ENCODE measurements around the gene BMERB1. TPM values are rescaled to one million over a fixed set of nuclear protein-coding genes. Genes with fewer than 3 reads are reported as not detected.
A peak's percentile ranks its signal among the peaks of the same experiment; 100 is the strongest.

The BMERB1 gene
- polyA plus RNA-seq, 10 donors, result 19.2 to 29.5 (median 24.3) TPM

DNA sequence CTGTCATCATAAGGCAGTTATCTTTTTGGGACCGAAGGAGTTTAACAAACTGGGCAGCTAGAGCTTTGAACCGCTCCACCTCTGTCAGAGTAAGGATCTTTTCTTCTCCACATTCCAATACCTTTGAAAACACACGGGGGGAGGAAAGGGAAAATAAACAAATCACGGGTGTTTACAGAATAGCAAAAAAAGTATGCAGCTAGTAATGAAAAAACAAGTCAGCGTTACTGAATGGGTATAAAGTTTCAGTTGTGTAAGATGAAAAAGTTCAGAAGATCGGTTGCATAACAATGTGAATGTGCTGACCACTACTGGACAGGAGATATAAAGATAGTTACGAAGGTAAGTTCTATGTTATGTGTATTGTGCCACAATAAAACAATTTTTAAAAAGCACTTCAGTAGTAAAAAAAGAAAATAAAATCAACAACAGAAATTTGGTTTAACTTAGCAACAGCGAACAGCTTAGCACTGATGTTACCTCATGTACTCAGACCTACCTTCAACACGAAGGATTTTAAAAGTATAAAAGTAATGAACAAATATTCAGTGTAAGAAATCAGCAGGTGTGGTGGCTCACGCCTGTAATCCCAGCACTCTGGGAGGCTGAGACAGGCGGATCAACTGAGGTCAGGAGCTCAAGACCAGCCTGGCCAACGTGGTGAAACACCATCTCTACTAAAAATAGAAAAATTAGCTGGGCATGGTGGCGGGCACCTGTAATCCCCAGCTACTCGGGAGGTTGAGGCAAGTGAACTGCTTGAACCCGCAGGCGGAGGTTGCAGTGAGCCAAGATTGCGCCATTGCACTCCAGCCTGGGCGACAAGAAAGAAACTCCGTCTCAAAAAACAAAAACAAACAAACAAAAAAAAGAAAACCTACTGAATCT is 174.3 kb downstream of the BMERB1 start:
- DNase-seq, result no peak

DNA sequence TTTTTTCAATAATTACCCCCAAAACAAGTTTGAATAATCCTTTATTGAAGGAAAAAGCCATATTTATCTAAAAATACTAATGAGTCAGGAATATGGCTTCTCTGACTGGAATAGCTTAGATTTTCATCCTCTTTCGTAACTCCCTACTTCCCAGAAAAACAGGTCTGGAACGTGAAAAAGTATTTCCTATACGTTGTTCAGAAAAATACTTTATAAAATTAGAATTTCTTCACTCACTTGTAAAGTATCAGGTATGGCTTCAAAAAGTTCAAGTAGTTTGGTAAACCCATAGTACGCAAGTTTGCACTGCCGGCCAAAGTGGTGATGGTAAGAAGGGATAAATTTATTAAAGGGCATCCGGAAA is 174.9 kb downstream of the BMERB1 start:
- no peak for DNase-seq

DNA sequence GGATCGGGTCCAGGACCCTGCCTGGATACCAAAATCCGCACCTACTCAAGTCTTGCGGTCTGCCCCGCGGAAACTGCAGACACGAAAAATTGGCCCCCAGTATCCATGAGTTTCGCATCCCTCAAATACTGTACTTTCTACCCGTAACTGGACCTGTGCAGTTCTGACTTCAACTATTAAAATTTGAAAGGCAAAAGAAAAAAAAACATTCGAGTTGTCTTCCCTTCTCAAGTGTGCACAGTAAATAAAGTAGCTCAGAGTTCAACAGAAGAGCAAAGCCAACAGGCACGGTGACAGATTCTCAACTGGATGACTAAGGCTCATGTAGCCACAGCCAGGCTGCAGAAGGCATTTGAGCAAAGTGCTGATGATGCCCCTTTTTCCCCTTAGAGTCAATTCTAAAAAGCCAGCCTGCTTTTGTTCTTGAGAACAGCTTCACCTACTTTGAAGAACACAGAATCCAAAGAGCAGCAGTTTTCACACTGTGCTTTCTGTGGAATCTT is 176.0 kb downstream of the BMERB1 start:
- DNase-seq, result no peak

DNA sequence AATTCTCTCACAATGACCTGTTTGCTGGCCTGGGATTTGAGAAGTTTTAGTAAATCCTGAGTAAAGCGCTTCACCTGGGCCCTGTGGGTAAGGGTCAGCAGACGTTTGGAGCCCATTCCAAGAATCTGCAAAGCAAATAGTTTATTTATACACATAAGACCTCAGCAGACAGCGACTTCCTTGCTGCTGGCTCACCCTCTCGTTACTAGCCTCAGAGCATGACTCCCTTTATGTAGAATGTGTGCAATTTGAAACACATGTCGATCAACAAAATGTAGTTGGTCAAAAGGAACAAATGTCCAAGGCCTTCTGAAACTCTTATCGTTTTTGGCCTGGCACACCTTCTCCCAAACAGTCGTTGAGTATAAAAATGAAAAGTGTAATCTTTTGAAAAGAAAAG is 177.2 kb downstream of the BMERB1 start:
- DNase-seq, result no peak

DNA sequence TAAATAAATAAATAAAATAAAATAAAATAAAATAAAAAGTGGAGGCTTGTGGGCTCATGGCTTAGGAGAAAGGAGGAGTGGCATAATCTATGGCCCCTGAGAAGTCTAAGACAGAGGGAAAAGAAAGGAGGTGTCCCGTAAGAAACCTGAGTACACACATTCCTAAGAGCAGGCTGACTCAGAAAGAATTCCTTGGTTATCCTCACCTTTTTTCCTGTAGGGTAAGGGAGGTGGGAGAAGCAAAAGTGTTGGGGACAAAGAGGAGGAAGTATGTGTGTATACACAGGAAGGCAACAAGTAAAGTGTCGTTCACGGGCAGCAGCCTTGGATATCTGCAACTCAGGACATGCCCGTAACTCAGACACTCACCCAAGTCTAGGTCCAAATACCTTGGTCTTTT is 179.3 kb downstream of the BMERB1 start:
- no peak for DNase-seq

DNA sequence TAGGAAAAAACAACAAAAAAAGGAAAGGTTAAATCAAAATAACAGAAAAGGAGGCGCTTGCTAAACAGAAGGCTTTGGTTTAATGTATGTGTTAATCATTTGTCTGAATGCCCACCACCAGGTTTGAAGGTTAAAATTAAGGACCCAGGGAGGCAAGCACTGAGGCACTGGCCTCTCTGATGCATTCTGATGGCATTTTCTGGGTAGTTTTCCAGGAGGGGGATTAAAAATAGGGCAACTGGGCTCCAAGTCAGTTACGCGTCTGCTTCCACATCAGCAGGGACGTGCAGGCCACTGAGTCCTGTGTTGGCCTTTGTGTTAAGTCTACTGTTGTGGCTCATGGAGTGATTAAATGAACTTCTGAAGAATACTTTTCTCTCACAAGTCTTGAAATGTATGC is 181.6 kb downstream of the BMERB1 start:
- DNase-seq, result no peak

DNA sequence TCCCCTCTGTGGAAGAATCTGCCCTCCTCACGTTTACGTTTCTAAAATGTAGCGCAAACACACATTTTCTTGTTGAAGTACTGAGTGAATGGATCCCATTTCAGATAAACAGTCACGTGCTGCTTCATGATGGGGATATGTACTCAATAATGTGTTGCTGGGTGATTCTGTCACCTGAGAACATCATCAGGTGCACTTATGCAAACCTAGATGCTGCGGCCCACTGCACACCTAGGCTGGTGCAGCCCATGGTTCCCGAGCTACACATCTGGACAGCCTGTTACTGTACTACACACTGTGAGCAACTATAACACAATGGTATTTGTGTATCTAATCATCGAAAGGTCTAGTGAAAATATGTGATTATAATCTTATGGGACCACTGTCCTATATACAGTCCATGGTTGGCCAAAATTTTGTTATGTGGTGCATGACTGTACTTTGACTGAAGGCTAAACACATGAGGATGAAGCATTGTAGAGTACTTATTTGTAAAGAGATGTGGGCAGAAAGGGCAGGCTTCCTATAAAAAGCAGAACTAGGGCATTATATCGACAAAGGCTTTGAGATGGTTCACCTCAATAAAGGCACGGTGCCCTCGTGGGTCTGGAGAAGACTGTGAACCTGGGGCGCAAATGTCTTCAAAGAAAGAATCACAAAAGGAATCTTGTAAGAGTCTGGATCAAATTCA is 182.2 kb downstream of the BMERB1 start:
- no peak for DNase-seq

DNA sequence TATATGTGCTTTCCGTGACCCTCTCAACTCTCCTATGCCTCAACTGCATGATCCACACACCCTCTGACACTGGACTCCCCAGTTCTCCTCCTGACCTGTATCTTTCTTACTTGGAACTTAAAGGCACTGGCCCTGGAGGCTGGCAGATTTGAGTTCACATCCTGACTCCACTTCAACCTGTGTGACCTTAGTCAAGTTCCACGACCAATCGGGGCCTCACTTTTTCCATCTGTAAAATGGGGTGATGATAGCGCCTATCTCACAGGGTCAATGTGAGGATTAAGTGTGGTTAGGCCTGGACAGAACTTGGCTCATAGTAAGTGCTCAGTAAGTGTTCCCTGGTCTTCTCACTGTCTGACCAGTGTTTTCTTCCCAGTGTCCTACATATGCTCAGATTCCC is 183.5 kb downstream of the BMERB1 start:
- DNase-seq, result no peak

DNA sequence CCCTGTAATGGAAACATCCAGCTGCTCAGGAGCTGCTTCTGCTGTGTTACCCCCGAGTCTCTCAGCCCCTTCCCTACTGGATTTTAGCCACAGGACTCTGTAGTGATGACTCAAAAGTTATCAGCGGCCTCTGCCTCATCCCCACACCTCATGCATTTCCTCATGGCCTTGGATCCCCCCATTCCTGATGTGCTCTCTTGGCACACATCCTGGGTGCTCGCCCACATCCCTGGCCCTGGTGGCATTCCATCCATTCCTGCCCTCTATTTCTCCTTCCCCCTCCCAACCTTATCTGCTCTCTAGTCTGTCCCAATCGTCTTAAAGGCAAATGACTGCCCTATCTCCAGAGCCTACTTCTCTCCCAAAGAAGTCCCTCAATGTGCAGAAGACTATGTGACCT is 184.0 kb downstream of the BMERB1 start:
- peak in 1 of 3 donors; percentile 23 for DNase-seq

DNA sequence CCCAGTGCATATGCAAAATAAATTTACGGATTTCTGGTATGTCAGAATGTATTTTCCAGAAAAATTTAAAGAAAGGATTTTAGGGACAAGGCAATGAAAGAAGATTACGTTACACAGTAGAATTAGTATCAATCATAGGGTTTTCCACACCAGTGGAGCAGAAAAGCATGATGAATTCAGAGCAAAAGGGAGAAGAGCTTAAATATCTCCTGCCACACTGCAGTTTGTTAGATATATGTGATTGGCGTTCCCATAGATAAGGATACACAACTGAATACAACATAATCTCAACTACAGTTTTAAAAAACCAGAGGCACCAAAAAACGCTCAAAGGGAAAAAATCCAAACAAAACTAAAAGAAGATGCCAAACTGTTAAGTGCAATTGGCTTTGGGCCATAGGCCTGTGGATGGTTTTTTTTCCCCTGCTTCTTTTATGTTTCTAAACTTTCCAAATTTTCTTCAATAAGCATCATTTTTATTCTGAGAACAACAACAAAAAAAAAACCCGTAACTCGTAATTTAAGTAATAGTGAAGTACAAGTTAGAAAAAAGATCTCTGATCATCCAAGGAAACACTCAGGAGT is 186.3 kb downstream of the BMERB1 start:
- no peak for DNase-seq

DNA sequence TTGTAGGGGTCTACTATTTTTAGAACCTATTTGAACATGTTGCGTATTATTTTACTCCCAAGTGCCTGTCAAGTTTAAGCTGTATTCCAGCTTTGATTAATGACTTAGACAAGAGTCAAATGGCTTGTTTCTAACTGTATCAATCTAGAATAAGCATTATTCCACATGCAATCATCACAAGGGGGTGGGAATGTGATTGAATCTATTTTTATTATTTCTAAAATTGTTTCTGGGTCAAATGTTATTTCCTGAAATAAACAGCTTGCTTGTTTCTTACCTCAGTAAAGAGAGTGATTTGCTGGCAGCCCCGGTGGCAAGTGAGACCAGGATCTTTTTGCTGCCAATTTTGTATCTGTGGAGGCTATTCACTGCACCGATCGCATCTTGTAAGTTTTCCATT is 187.1 kb downstream of the BMERB1 start:
- DNase-seq, result no peak

DNA sequence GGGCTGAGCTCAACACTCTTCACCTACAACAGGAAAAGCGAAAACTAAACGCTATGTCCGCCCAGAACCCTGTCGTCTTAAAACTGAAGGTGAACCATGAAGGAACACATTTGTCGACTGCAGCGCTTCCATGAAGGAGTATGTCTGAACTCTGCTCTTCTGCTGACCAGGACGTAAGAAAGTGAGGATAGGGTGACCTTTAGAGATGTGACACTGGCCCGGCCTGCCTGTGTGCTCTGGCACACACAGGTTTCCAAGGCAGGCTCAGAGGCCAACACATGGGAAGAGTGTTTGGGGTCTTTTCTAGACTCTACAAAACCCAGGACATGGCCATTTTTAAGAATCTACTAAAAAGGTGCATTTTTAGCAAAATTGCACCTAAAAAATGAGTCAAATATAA is 187.5 kb downstream of the BMERB1 start:
- no peak for DNase-seq

DNA sequence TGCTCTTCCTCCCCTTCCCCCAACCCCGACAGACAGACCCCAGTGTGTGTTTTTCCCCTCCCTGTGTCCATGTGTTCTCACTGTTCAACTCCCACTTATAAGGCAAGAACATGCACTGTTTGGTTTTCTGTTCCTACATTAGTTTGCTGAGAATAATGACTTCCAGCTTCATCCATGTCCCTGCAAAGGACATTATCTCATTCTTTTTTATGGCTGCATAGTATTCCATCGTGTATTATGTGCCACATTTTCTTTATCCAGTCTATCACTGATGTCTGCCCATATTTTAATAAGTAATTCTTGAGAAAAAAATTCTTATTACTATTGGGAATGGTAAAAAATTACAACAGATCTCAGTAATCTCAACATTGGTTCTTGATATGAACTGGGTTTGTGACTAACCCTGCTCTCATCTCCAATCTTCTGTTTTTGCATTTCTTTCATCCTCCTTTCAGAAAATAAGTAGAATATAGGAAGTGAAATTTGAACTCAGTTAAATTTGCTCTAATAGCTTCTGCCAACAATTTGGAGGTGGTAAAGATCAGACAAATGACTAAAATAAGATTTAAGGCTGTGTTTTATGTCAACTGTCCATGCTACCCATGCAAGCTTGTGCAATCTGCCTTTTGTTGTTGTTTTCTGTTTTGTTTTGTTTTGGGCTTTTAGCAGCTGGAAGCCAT is 197.5 kb downstream of the BMERB1 start:
- no peak for DNase-seq

DNA sequence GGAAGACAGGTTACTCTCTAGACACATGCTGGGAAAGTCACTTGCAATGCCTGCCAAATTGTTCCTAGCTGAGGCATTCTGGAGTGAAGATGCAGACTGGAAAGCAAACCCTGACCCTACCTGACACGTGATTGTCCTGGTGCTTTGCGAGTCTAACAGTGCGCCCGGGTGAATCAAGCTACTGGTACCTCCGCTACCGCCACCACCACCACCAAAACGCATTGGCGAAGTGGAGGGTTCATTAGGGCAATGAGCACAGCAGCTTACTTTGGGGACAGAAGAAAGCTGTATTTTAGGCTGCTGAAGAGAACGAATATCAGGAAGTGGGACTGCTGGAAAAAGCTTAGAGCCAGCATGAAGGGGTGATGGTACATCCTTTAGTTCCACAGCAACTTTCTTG is 201.5 kb downstream of the BMERB1 start:
- DNase-seq, result no peak

DNA sequence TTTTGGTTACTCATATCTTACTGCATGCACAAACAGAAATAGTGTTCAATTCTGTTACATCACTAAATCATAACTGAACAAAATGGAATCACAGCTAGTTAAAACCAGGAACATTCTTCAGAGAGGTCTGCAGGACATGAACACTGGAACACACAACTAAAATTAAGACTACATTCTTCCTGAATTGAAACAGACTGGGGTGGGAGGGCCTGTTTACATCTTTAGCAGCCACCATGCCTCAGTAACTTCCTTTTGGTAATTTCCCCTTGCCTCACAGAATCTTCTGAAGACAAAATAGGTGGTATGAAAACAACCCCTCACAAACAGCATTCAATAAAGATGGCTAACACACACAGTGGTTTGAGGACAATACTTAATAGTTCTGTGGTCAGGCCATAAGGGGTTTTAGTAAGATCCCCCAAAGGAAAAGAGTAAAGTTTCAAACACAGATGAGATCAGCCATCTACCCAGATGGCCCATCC is 202.0 kb downstream of the BMERB1 start:
- DNase-seq, result no peak

Other genes starting within 250 kb of the BMERB1 start
- 10 to 100 TPM in 7 of 10 donors, 1 to 10 TPM in 3; 1.1 to 30.8 (median 14.7) TPM for gene NPIPA5, start 56.3 kb upstream of the BMERB1 start, polyA plus RNA-seq (ENCODE audit: insufficient read length in 10 of 10)
- gene MPV17L, start 38.8 kb upstream of the BMERB1 start, polyA plus RNA-seq (ENCODE audit: insufficient read length in 10 of 10), result 1 to 10 TPM; 1.5 to 4.8 (median 2.8) TPM
- 10 to 100 TPM; 24.6 to 45.4 (median 32.1) TPM for gene MARF1, start 208.6 kb downstream of the BMERB1 start, polyA plus RNA-seq (ENCODE audit: insufficient read length in 10 of 10)
- 10 to 100 TPM; 18.9 to 38.7 (median 22.5) TPM for gene NDE1, start 215.7 kb downstream of the BMERB1 start, polyA plus RNA-seq (ENCODE audit: insufficient read length in 10 of 10)